Measurements from ENCODE around the gene PAK3. TPM values are rescaled to one million over a fixed set of nuclear protein-coding genes. Genes with fewer than 3 reads are reported as not detected.

The PAK3 gene
- total RNA-seq, 1 experiment from 2014 or later, result 1.1 TPM

- DNase-seq (ENCODE audit: low read depth), result no peak
These were observed 35.6 kb downstream of the PAK3 start for GRCh38 chrX:111131572-111131971.

- no peak for DNase-seq (ENCODE audit: low read depth)
These were observed 37.4 kb downstream of the PAK3 start for GRCh38 chrX:111133389-111133788.

DNA sequence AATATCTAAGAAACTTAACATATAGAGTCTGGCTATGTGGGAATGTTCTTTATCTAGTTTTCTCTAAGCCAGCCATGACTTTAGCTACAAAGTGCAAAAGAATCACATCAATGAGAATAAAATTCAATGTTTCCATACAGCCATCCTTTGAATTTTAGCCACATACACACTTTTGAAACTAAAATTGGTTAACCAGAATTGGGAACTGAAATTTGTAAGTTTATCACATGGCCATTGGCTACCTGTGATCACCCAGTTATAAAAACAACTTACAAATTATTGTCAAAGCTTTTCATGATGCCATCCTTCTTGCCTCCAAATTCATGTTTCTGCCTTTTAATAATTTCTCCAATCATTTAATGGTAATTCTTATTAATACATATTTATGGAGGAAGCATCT is 49.9 kb downstream of the PAK3 start:
- no peak for DNase-seq (ENCODE audit: low read depth)

GRCh38 chrX:111151764-111152163 is 55.8 kb downstream of the PAK3 start:
- DNase-seq (ENCODE audit: low read depth), result no peak

DNA sequence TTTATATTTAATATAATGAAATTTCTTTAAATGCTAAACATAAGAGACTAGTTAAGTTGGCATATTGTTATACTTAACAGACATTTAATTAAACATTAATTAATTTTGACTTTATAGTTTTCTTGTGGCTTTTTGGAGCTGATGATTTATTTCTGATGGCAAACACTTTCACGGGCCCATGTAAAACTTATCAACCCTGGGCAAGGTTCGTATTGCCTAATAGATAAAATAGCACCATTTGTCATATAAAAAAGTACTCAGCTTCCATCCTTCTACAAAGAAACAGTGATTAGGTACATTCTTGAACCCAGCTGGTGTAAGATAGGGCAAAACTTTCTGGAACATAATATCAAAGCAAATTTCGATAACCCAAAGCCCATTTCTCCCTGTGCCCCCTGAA is 63.2 kb downstream of the PAK3 start:
- no peak for DNase-seq (ENCODE audit: low read depth)

GRCh38 chrX:111164728-111165127 is 68.7 kb downstream of the PAK3 start:
- DNase-seq (ENCODE audit: low read depth), result no peak

DNA sequence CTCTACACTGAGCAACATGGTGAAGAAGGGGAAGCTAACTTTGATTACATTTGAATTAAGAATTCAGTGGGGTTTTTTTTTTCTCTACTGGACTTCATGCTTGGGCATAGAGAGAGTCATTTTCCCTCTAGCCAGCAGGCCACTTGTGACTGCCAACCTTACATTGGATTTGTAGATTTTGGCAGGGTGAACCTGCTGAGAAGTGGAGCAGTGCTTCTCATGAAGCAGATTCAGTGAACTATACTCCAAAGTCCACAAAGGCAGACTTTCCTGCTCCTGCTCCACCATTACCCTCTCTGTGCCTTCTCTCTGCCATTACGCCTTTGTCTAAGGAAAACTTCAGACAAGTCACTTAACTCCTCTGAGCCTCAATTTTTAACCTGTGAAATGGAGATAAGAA is 69.9 kb downstream of the PAK3 start:
- no peak for DNase-seq (ENCODE audit: low read depth)

DNA sequence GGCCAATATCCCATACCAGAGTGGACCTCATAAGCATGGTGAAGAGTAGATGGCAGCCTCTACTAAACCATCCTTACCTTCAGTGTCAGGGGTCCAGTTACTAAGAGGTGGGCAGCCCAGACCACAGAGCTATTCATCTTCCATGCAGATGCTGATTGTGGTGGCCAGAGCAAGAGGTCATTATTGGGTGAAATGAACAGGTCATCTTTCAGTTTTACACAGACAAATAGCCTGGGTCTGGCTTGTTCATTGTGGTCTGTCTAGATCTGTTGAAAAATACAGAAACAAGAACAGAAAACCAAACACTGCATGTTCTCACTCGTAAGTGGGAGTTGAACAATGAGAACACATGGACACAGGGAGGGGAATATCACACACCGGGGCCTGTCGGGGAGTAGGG is 71.3 kb downstream of the PAK3 start:
- no peak for DNase-seq (ENCODE audit: low read depth)

- DNase-seq (ENCODE audit: low read depth), result peak; percentile 0
These were observed 72.3 kb downstream of the PAK3 start for GRCh38 chrX:111168314-111168713.

DNA sequence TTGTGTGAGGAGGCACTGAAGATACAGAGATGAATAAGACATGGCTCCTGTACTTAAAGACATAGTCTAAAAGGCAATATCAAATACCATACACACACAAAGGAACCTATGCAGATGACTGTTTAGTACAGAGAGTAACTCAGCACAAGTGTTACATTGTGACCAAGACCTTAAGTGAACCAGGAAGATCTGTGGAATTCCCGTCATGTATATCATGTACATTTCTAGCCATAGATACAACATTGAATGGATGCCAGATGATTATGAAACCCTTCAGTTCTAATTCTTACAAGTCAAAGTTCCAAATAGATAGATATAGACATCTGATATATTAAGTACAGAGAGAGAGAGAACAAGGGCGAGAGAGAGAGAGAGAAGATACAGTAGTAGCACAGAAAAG is 73.2 kb downstream of the PAK3 start:
- no peak for DNase-seq (ENCODE audit: low read depth)

DNA sequence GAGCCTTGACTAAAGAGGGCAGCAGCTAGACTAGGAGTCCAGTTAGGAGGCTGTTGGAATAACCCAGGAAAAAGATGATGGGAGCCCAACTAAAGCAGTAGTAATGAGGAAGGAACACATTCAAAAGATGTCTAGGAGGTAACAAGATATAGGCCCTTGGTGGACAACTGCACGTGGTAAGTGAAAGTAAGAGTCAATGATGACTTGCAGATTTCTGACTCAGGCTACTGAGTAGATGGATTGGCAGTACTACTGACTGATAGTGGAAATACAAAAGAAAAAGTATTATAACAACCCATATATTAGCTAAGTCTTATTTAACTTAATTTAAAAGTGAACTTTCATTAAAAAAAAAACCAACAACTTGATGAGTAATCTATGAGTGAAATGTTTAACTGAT is 74.0 kb downstream of the PAK3 start:
- DNase-seq (ENCODE audit: low read depth), result no peak

GRCh38 chrX:111180750-111181240 is 84.8 kb downstream of the PAK3 start:
- DNase-seq (ENCODE audit: low read depth), result no peak

- DNase-seq (ENCODE audit: low read depth), result no peak
These were observed 86.0 kb downstream of the PAK3 start for GRCh38 chrX:111181951-111182350.

DNA sequence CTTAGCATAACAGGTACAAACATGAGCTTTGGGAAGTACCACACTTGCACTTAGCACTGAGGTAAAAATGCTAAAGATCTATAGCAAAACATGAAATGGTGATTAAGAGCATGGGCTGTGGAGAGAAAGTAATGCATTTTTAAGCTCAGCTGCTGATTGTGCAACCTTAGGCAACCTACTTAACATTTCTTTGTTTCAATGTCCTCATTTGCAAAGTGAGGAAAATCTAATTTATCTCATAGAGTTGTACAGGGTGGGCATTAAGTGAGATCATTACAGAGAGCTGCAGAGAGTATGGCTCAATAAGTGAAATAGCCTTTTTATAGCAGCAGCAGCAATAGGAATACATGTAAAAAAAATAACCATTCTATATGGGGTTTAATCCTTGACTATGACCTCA is 87.0 kb downstream of the PAK3 start:
- DNase-seq (ENCODE audit: low read depth), result no peak

GRCh38 chrX:111191598-111191997 is 95.6 kb downstream of the PAK3 start:
- DNase-seq (ENCODE audit: low read depth), result no peak

- DNase-seq (ENCODE audit: low read depth), result no peak
These were observed 103.5 kb downstream of the PAK3 start for GRCh38 chrX:111199505-111199904.

- DNase-seq (ENCODE audit: low read depth), result no peak
These were observed 104.3 kb downstream of the PAK3 start for GRCh38 chrX:111200327-111200726.

DNA sequence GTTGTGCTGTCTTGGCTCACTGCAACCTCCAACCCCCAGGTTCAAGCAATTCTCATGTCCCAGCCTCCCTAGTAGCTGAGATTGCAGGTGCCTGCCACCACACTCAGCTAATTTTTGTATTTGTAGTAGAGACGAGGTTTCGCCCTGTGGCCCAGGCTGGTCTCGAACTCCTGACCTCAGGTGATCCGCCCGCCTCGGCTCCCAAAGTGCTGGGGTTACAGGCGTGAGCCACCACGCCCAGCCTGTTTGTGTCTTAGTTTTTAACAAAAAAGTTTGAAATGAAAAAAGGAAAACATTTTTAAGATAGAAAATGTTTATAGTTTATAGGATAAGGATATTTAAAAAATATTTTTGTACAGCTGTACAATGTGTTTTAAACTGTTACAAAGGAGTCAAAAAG is 111.9 kb downstream of the PAK3 start:
- DNase-seq (ENCODE audit: low read depth), result no peak

GRCh38 chrX:111216293-111216801 is 120.4 kb downstream of the PAK3 start:
- no peak for DNase-seq (ENCODE audit: low read depth)

DNA sequence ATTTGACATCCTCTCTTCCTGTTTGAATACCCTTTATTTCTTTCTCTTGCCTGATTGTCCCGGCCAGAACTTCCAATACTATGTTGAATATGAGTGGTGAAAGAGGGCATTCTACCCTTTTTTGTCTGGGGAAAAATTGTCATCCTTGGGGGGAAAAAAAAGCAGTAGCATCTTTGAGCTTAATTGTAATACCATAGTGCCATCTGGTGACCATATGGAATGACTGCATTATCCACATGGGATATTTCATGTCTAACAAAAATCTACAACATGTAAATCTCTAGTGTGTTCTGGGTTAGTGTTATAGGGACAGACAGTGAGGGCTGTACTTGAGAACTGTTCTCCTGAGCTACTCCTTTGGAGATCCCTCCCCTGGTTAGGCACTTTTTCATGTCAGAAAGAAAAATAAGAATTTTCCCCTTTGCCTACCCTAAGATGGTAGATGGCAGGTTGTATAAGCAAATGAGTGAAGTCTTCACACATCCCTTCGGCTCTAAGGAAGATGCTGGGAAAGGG is 148.3 kb downstream of the PAK3 start:
- peak; percentile 0 for DNase-seq (ENCODE audit: low read depth)

DNA sequence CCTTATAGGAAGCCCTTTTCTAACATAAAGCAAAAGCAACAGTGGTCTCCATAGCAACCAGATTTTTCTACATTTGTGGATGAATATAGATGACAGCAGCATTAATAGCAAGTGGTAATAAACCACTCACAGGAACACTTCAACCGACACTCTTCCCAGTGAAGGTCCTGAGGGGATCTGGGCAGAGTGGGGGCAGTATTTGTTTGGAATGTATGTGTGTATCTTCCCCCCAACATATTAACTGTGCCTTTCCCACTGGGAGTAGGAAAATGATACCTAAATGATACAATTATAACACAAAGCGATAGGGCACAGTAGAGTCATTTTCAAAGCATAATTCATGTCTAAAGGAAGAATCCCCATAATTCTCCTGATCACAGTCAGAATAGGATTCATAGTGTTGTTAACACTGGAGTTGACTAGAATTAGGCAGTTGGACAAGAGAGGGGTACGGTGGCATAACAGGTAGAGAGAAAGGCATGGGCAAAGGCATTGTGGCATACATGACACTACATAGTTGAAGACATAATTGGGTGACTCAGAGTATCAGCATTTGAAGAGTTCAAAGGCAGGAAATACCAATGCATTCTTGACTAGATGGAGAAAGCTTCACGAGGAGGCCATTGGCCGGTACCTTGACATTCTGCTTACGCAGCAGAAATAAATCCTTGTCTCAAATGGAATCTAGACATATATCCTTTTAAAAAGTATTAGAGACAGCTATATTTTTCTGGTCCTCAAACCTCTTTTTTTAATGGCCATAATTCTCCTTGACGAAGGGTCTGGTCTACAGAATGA is 159.1 kb downstream of the PAK3 start:
- DNase-seq (ENCODE audit: low read depth), result peak; percentile 7

DNA sequence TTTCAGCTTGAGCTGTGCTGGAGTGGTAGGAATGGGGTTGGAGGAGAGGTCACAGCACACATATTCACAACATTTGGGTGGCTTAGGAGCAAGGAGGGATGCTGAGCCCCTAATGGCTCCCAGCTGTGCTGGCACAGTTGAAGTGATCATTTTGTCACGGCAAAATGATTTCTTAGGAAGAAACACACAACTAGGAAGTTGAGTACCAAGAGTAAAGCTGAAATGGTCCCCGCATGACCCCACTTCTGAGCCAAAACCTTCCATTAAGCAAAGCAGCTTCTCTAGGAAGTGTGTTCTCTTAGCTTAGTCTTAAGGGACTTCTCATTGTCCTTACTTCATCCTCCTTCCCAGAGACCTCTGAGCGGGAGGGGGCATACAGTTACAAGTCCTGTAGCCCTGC is 161.7 kb downstream of the PAK3 start:
- DNase-seq (ENCODE audit: low read depth), result no peak

- DNase-seq (ENCODE audit: low read depth), result no peak
These were observed 163.6 kb downstream of the PAK3 start for GRCh38 chrX:111259559-111259958.

All from Daoy (cell line).